ENCODE data around the gene LRP1.

LRP1 gene

GRCh38 chr12:57094208-57095160 lies 33.8 kb upstream of the LRP1 start:
- DNase-seq: no peak

GRCh38 chr12:57095440-57095839 lies 32.8 kb upstream of the LRP1 start:
- no peak for DNase-seq

- peak; percentile 72 for DNase-seq
Measured at GRCh38 chr12:57096099-57096572, 32.1 kb upstream of the LRP1 start.

- DNase-seq: no peak
Measured at GRCh38 chr12:57096748-57097553, 31.3 kb upstream of the LRP1 start.

- DNase-seq: no peak
Measured at GRCh38 chr12:57097554-57097835, 30.8 kb upstream of the LRP1 start.

GRCh38 chr12:57098546-57098945 lies 29.7 kb upstream of the LRP1 start:
- DNase-seq: no peak

- DNase-seq: no peak
Measured at GRCh38 chr12:57099047-57099714, 29.1 kb upstream of the LRP1 start.

GRCh38 chr12:57099766-57100165 lies 28.5 kb upstream of the LRP1 start:
- DNase-seq: no peak

GRCh38 chr12:57101892-57102695 lies 26.2 kb upstream of the LRP1 start:
- no peak for DNase-seq

GRCh38 chr12:57103856-57104255 lies 24.4 kb upstream of the LRP1 start:
- DNase-seq: no peak

- DNase-seq: no peak
Measured at GRCh38 chr12:57104292-57104910, 23.9 kb upstream of the LRP1 start.

GRCh38 chr12:57105011-57105753 lies 23.1 kb upstream of the LRP1 start:
- DNase-seq: no peak

- DNase-seq: peak; percentile 4
Measured at GRCh38 chr12:57106021-57106708, 22.1 kb upstream of the LRP1 start.

- no peak for DNase-seq
Measured at GRCh38 chr12:57107456-57108155, 20.7 kb upstream of the LRP1 start.

GRCh38 chr12:57109207-57110103 lies 18.8 kb upstream of the LRP1 start:
- DNase-seq: no peak

- no peak for DNase-seq
Measured at GRCh38 chr12:57110104-57111030, 17.9 kb upstream of the LRP1 start.

GRCh38 chr12:57111031-57111734 lies 17.1 kb upstream of the LRP1 start, which contains the start of gene STAT6:
STAT6 (minus strand) TSS chr12:57111362; CDS start chr12:57108278, 3,084 bp downstream.
- no peak for DNase-seq

Data from NCI-H1105 treated with DMSO at 0.1 percent for 48 hours (cell line).